ENCODE data around the gene POLR3B.

DNA sequence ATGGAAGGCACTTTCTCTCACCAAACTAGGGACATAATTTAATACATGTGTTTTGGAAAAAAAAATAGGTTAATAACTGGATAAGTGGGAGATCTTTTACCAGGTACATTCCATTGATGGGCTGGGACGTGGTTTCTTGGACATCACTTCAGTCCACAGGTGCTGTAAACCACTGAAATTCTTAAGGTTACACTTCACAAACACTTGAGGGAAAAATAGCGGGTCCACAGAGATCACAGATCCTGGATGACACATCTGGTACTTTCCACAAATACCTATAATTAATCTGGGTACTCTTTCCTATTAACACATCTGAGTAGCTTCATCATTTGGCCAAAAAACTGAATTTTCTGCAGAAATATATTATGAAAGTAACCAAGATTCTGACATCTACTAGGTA is 85.0 kb downstream of the POLR3B start:
- TF ChIP-seq, protein P1, sequence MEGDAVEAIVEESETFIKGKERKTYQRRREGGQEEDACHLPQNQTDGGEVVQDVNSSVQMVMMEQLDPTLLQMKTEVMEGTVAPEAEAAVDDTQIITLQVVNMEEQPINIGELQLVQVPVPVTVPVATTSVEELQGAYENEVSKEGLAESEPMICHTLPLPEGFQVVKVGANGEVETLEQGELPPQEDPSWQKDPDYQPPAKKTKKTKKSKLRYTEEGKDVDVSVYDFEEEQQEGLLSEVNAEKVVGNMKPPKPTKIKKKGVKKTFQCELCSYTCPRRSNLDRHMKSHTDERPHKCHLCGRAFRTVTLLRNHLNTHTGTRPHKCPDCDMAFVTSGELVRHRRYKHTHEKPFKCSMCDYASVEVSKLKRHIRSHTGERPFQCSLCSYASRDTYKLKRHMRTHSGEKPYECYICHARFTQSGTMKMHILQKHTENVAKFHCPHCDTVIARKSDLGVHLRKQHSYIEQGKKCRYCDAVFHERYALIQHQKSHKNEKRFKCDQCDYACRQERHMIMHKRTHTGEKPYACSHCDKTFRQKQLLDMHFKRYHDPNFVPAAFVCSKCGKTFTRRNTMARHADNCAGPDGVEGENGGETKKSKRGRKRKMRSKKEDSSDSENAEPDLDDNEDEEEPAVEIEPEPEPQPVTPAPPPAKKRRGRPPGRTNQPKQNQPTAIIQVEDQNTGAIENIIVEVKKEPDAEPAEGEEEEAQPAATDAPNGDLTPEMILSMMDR (IDR thresholded peaks at IDR 0.05): no peak
- TF ChIP-seq POLR2A (IDR thresholded peaks at IDR 0.05): no peak

Measured in esophagus squamous epithelium (tissue), 4 donors.